K562 (cell line): ENCODE data around the gene SCARF2. TPM values are rescaled to one million over a fixed set of nuclear protein-coding genes. Genes with fewer than 3 reads are reported as not detected.

Experiments
- ATAC-seq: fragments of 200-7000 bp; cut with Tn5 transposase; 3 replicates; pipeline ENCODE4 v1.9.1; 2020; ENCODE audit warnings: moderate library complexity
- BruUV-seq: library from RNA; stranded (reverse); fragments of 400-500 nt; replicated peaks from 2 replicates; lab custom pipeline; 2021; lab: Mats Ljungman, UMichigan
- CTCF ChIA-PET: fragments of 300-600 bp; formaldehyde crosslinking; extraction: SDS; loops from one replicate; lab custom pipeline; 2021; ENCODE audit warnings: low intra/inter-chr PET ratio; lab: Yijun Ruan, JAX
- POLR2A ChIA-PET: fragments of 300-600, 350-650 bp; sonication (Branson Sonifier 250); formaldehyde crosslinking; extraction: SDS; loops from one replicate; lab custom pipeline; 2021; ENCODE audit warnings: antibody characterized with exemption, inconsistent platforms; lab: Yijun Ruan, JAX
- DNase-seq, 4 experiments: peaks; one replicate each; pipeline versions ENCODE4 v3.0.0 to v3.0.0-alpha.2; 2011 to 2018; ENCODE audit warnings: low spot score in 3 of 4, mixed read lengths in 3 of 4; ENCODE audit errors: extremely low read depth in 1 of 4
- FAIRE-seq: peaks from 2 replicates; lab custom pipeline; 2011; peaks lifted over from hg19 to GRCh38; lab: Jason Lieb, UNC
- H2AFZ ChIP-seq: 2 replicates; pipeline ENCODE4 v1.6.0; 2011; ENCODE audit warnings: low read depth, low read length, control low read depth, inconsistent platforms
- H3K27ac ChIP-seq: fragments of 200-600 bp; 3 replicates; pipeline ENCODE4 v1.8.0; 2011; ENCODE audit warnings: low read depth, mild to moderate bottlenecking, control low read depth, inconsistent platforms, low read length, moderate library complexity, mixed read lengths; ENCODE audit errors: extremely low read depth
- H3K27me3 ChIP-seq, 2 experiments: fragments of 300-600 bp in 1 of 2; 2 replicates in 1 of 2; 3 replicates in 1 of 2; pipeline versions ENCODE4 v1.6.0 to v1.8.0; 2011; ENCODE audit warnings: inconsistent platforms in 2 of 2, low read length in 2 of 2, mild to moderate bottlenecking in 1 of 2, mixed read lengths in 1 of 2, moderate library complexity in 1 of 2; ENCODE audit not compliant: control insufficient read depth in 2 of 2, insufficient read depth in 2 of 2
- H3K36me3 ChIP-seq: fragments of 300-600 bp; 3 replicates; pipeline ENCODE4 v1.8.0; 2011; ENCODE audit warnings: mild to moderate bottlenecking, low read length, inconsistent platforms; ENCODE audit not compliant: control insufficient read depth, insufficient read depth
- H3K4me1 ChIP-seq, 2 experiments: fragments of 200-600 bp in 1 of 2; replicated peaks in 1 of 2; 2 replicates in 1 of 2; 3 replicates in 1 of 2; pipeline versions ENCODE4 v1.5.1 to v1.8.0; 2011; ENCODE audit warnings: inconsistent platforms in 2 of 2, low read length in 2 of 2, mild to moderate bottlenecking in 1 of 2, mixed read lengths in 1 of 2, moderate library complexity in 1 of 2; ENCODE audit not compliant: control insufficient read depth in 2 of 2, insufficient read depth in 2 of 2
- H3K4me2 ChIP-seq: 2 replicates; pipeline ENCODE4 v1.6.1; 2011; ENCODE audit warnings: low read length, control low read depth, inconsistent platforms, mixed read lengths; ENCODE audit not compliant: insufficient read depth
- H3K4me3 ChIP-seq: fragments of 200-600 bp; sonication (generic), shearing (Covaris generic); 2 replicates; pipeline ENCODE4 v1.5.1; 2016; ENCODE audit warnings: control low read depth, inconsistent platforms
- H3K79me2 ChIP-seq: fragments of 200-600 bp; 3 replicates; pipeline ENCODE4 v1.8.0; 2011; ENCODE audit warnings: low read length, inconsistent platforms; ENCODE audit not compliant: control insufficient read depth, insufficient read depth
- H3K9ac ChIP-seq, 2 experiments: 2 replicates each; pipeline versions ENCODE4 v1.6.0 to v1.6.1; 2011; ENCODE audit warnings: low read depth in 2 of 2, low read length in 2 of 2, control low read depth in 1 of 2, inconsistent platforms in 1 of 2, mild to moderate bottlenecking in 1 of 2, mixed read lengths in 1 of 2; ENCODE audit not compliant: insufficient read depth in 1 of 2
- H3K9me1 ChIP-seq: one replicate; pipeline ENCODE4 v1.6.0; 2011; ENCODE audit warnings: inconsistent platforms, mild to moderate bottlenecking, low read length, moderate library complexity; ENCODE audit not compliant: control insufficient read depth, insufficient read depth
- H3K9me3 ChIP-seq: replicated peaks from 2 replicates; pipeline ENCODE4 v1.5.1; 2011; ENCODE audit warnings: low read depth, low read length, inconsistent platforms; ENCODE audit not compliant: control insufficient read depth, insufficient read depth
- H4K20me1 ChIP-seq: replicated peaks from 2 replicates; pipeline ENCODE4 v1.6.1; 2011; ENCODE audit warnings: low read length, inconsistent platforms, mixed read lengths; ENCODE audit not compliant: control insufficient read depth, insufficient read depth
- CCNT2 ChIP-seq: IDR thresholded peaks from 2 replicates; pipeline ENCODE4 v1.6.1; 2011; ENCODE audit warnings: borderline replicate concordance, low read depth, mild to moderate bottlenecking, moderate library complexity, mixed read lengths, low read length; ENCODE audit not compliant: insufficient read length; ENCODE audit errors: extremely low read depth
- EWSR1 ChIP-seq: fragments of 450-650 bp; IDR thresholded peaks from 2 replicates; pipeline ENCODE4 v1.6.1; 2018; ENCODE audit warnings: borderline replicate concordance, mild to moderate bottlenecking, low read depth, moderate library complexity; ENCODE audit not compliant: partially characterized antibody
- HMGN3 ChIP-seq: IDR thresholded peaks from 2 replicates; pipeline ENCODE4 v1.6.1; 2011; ENCODE audit warnings: borderline replicate concordance, low read depth, mild to moderate bottlenecking, mixed read lengths, low read length; ENCODE audit not compliant: insufficient read length; ENCODE audit errors: extremely low read depth
- HSF4 ChIP-seq: fragments of 250-450 bp; sonication (Bioruptor Pico); IDR thresholded peaks from 2 replicates; pipeline ENCODE4 v2.1.2; 2022; ENCODE audit warnings: mild to moderate bottlenecking, moderate library complexity, borderline replicate concordance
- LEF1 ChIP-seq: fragments of 450-650 bp; IDR thresholded peaks from 2 replicates; pipeline ENCODE4 v1.6.1; 2016; ENCODE audit warnings: mild to moderate bottlenecking
- MYBL2 ChIP-seq, 2 experiments: fragments of 450-650 bp in 1 of 2; sonication (generic) in 1 of 2; formaldehyde crosslinking in 1 of 2; IDR thresholded peaks; 2 replicates each; pipeline versions ENCODE4 v1.6.1 to v1.8.1; 2017 to 2022; ENCODE audit warnings: borderline replicate concordance in 1 of 2, inconsistent platforms in 1 of 2, low read depth in 1 of 2, mild to moderate bottlenecking in 1 of 2, missing genetic modification reagents in 1 of 2, moderate library complexity in 1 of 2
- SMAD3 ChIP-seq: fragments of 450-650 bp; formaldehyde crosslinking; conservative IDR thresholded peaks from 2 replicates; pipeline ENCODE4 v1.4.0; 2020; ENCODE audit warnings: mild to moderate bottlenecking
- SRSF9 ChIP-seq: fragments of 200-400 bp; formaldehyde crosslinking; IDR thresholded peaks from 2 replicates; pipeline ENCODE4 v1.6.1; 2017; ENCODE audit warnings: low read depth, low read length, borderline replicate concordance
- STAT6 ChIP-seq: sonication (generic); formaldehyde crosslinking; IDR thresholded peaks from 2 replicates; pipeline ENCODE4 v1.8.1; 2023; ENCODE audit warnings: mild to moderate bottlenecking, missing genetic modification reagents
- TARDBP ChIP-seq: fragments of 450-650 bp; IDR thresholded peaks from 2 replicates; pipeline ENCODE4 v1.6.1; 2016
- XRCC5 ChIP-seq: fragments of 200-400 bp; formaldehyde crosslinking; IDR thresholded peaks from 2 replicates; pipeline ENCODE4 v1.6.1; 2017; ENCODE audit warnings: low read depth, mild to moderate bottlenecking, low read length
- ZNF140 ChIP-seq: fragments of 250-450 bp; sonication (Bioruptor Pico); IDR thresholded peaks from 2 replicates; pipeline ENCODE4 v1.8.0; 2021; ENCODE audit warnings: moderate library complexity, mild to moderate bottlenecking, inconsistent platforms
- ZNF197 ChIP-seq: fragments of 200-800 bp; sonication (Bioruptor generic); IDR thresholded peaks from 2 replicates; pipeline ENCODE4 v1.6.1; 2016; ENCODE audit warnings: low read depth, missing genetic modification characterization, missing compliant biosample characterization
- ZNF23 ChIP-seq: fragments of 250-450 bp; sonication (Bioruptor Pico); IDR thresholded peaks from 2 replicates; pipeline ENCODE4 v1.4.0; 2020; ENCODE audit warnings: mild to moderate bottlenecking
- ZNF436 ChIP-seq: fragments of 250-450, 450-650 bp; sonication (Bioruptor Pico); formaldehyde crosslinking; IDR thresholded peaks from 2 replicates; pipeline ENCODE4 v1.7.0; 2020; ENCODE audit warnings: mild to moderate bottlenecking
- ZNF589 ChIP-seq: fragments of 200-800 bp; sonication (Bioruptor generic); IDR thresholded peaks from 2 replicates; pipeline ENCODE4 v1.6.1; 2016; ENCODE audit warnings: low read depth, missing genetic modification characterization, missing compliant biosample characterization
- ZNF785 ChIP-seq: fragments of 250-450 bp; sonication (Bioruptor Pico); IDR thresholded peaks from 2 replicates; pipeline ENCODE4 v1.4.0; 2020; ENCODE audit warnings: mild to moderate bottlenecking
- whole genome bisulfite sequencing: fragments of 100-300 bp; shearing (Covaris generic); methylation state at CpG from one replicate; pipeline ENCODE4 v1.1.6; 2016; ENCODE audit warnings: low coverage, mixed read lengths; ENCODE audit not compliant: insufficient coverage; ENCODE audit errors: missing lambda C conversion rate; 5-methylcytosine and 5-hydroxymethylcytosine counted together
- in situ Hi-C: fragments of 300-500 bp; cut with MboI; formaldehyde crosslinking; loops from 4 replicates; pipeline ENCODE4 v1.15.0; 2018; ENCODE audit warnings: inconsistent platforms, mixed read lengths
- intact Hi-C: fragments of 100-400 bp; cut with micrococcal nuclease; formaldehyde crosslinking; loops from 2 replicates; pipeline ENCODE4 v1.14.2; 2022
- polyA plus RNA-seq, 8 experiments: library from polyadenylated mRNA; depleted of rRNA in 4 of 8; stranded (reverse) in 5 of 8; unstranded in 3 of 8; fragments of >200 nt; fragmentation: Nextera tagmentation in 2 of 8; fragmentation: Illumina TruSeq in 1 of 8; extraction: Ambion mirVana in 2 of 8; extraction: Trizol in 1 of 8; gene quantifications; 2 replicates each; pipeline versions ENCODE4 v1.2.1 to v1.2.3, GENCODE V29; 2011 to 2014; ENCODE audit warnings: inconsistent platforms in 1 of 8, missing spikeins in 1 of 8
- total RNA-seq, 7 experiments: library from RNA; depleted of rRNA in 6 of 7; stranded (reverse); fragments of >200 nt in 6 of 7; fragmentation: Illumina TruSeq in 2 of 7; extraction: Trizol in 2 of 7; gene quantifications; 2 replicates each; pipeline versions ENCODE4 v1.2.1 to v1.2.3, GENCODE V29; 2011 to 2021; ENCODE audit warnings: low replicate concordance in 1 of 7
- TF ChIP-seq, protein P1 (sequence below): sonication (generic); formaldehyde crosslinking; IDR thresholded peaks from 2 replicates; pipeline ENCODE4 v1.9.0; 2022; ENCODE audit warnings: mild to moderate bottlenecking, missing genetic modification reagents

SCARF2 gene
- total and polyA plus RNA-seq, 9 of the 15 experiments (the other 6 are each of a cell fraction or from before 2014, with no cell fraction given): 0.06 to 0.32 (median 0.21) TPM; not detected in 5

- TF ChIP-seq ZNF436: no peak
- TF ChIP-seq, protein P1, sequence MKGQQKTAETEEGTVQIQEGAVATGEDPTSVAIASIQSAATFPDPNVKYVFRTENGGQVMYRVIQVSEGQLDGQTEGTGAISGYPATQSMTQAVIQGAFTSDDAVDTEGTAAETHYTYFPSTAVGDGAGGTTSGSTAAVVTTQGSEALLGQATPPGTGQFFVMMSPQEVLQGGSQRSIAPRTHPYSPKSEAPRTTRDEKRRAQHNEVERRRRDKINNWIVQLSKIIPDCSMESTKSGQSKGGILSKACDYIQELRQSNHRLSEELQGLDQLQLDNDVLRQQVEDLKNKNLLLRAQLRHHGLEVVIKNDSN (CRISPR knock-in tag): peak; percentile 60
- TF ChIP-seq HMGN3: peak; percentile 33
- no peak for TF ChIP-seq TARDBP
- no peak for TF ChIP-seq SRSF9
- TF ChIP-seq STAT6 (CRISPR knock-in tag): no peak
Measured at GRCh38 chr22:20459862-20460261, 22.2 kb upstream of the SCARF2 start (continued).

GRCh38 chr22:20459152-20459542 lies 21.5 kb upstream of the SCARF2 start:
- DNase-seq: no peak
- ChIA-PET POLR2A (interaction anchor here (0.5 to 1.7 kb wide), 8 partner anchors 9 to 90 kb away, joined by 3 to 10 read pairs (median 3); no protein-coding TSS in a partner anchor), CTCF (no interaction called here)
- no peaks in the 10 kb centered on the region for H3K36me3 ChIP-seq
- no TSS peak for BruUV-seq
- intact Hi-C loops (loop anchor here (5.0 kb wide), 1 partner anchor 162 kb away; no protein-coding TSS in a partner anchor), in situ Hi-C loops (loop anchor here (5.0 kb wide), 2 partner anchors 37 to 302 kb away; no protein-coding TSS in a partner anchor)
- no peaks in the 10 kb centered on the region for H3K79me2 ChIP-seq
- H3K9me3 ChIP-seq: no peaks in the 10 kb centered on the region
- H3K4me2 ChIP-seq: no peak overlapping the region
- H4K20me1 ChIP-seq: peaks cover 21% of the 10 kb centered on the region
- no peaks in the 10 kb centered on the region; a peak in 2 of 5 replicates for H3K4me1 ChIP-seq
- H3K9ac ChIP-seq: no peak overlapping the region
- H2AFZ ChIP-seq: no peak overlapping the region
- no peaks in the 10 kb centered on the region for H3K9me1 ChIP-seq
- H3K27ac ChIP-seq: no peak overlapping the region
- no peak for FAIRE-seq
- no peak for ATAC-seq
- peaks cover 0 to 6% of the 10 kb centered on the region in 2 experiments; a peak in 2 of 5 replicates for H3K27me3 ChIP-seq
- no peak overlapping the region for H3K4me3 ChIP-seq
- 40% methylated on average over 3 of the region's 3 CpGs for WGBS
- TF ChIP-seq ZNF23: no peak
- no peak for TF ChIP-seq LEF1
- no peak for TF ChIP-seq HSF4 (CRISPR knock-in tag)
- TF ChIP-seq ZNF140 (CRISPR knock-in tag): no peak
- no peak for TF ChIP-seq CCNT2
- TF ChIP-seq ZNF785 (CRISPR knock-in tag): no peak
- TF ChIP-seq SMAD3 (CRISPR knock-in tag): no peak
- no peak for TF ChIP-seq XRCC5
- TF ChIP-seq EWSR1: no peak
- TF ChIP-seq MYBL2 (IDR thresholded peaks at IDR 0.05; ENCODE audit: low read depth): no peak
- peak; percentile 37; the same call in 1 of the 2 replicates for TF ChIP-seq MYBL2 (CRISPR knock-in tag; IDR thresholded peaks at IDR 0.05; ENCODE audit: borderline replicate concordance)
- no peak for TF ChIP-seq ZNF589 (CRISPR knock-in tag)
- TF ChIP-seq ZNF197: no peak
